HG03439 (cell line): Measurements from ENCODE around the gene TTC39B.
"Not testable (repeated sequence)": the region's sequence is repeated elsewhere in the genome, so short reads cannot be mapped to it uniquely, and the experiment has no call there.

ENCODE experiments used
- ATAC-seq: cut with Tn5 transposase; IDR thresholded peaks from one replicate; pipeline ENCODE4 v1.9.1; 2021; ENCODE audit warnings: mild to moderate bottlenecking, moderate library complexity; ENCODE audit not compliant: unreplicated experiment

TTC39B gene

DNA sequence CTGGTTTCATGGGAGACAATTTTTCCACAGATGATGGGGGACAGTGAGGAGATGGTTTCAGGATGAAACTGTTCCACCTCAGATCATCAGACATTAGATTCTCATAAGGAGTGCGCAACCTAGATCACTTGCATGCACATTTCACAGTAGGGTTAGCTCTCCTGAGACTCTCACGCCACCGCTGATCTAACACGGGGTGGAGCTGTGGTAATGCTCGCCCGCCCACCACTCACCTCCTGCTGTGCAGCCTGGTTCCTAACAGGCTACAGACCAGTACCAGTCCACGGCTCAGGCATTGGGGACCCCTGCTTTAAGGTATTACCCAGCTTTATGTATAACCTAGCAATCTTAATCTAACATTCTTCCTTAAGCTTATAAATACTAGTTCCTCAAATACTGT is 35.6 kb downstream of the TTC39B start:
- ATAC-seq = no peak

DNA sequence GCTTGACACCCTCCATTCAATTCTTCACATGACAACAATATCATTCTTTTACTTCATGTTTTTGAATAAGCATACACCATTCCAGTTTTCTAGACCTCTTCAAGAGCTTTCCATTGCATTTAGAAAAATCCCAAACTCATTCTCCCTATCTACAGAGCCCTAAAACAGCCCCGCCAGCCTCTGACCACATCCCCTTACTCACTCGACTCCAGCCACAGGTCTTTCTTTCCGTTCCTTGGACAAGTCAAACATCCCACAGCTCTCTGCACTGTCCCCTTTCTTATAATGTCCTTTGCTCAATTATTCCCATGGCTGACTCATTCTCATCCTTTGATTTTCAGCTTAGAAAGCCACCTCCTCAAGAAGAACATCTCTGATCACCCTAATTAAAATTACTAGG is 38.2 kb downstream of the TTC39B start:
- no peak for ATAC-seq

DNA sequence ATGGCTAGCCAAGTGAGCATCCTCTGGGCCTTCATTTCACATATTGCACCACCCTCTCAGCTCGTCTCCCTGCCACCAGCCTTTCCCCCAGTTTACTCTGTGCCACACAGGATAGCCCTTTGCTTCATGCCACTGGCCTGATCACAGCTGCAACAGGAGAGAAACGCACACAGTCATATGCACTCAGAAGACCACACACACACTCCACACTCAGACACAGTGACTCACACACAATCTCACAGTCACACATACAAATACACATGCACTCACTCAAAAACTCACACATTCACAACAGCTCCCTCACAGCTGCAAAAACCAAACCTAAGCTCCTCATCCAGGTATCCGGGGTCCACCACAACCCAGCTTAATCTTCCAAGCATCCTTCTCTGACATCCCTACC is 38.7 kb downstream of the TTC39B start:
- no peak for ATAC-seq

DNA sequence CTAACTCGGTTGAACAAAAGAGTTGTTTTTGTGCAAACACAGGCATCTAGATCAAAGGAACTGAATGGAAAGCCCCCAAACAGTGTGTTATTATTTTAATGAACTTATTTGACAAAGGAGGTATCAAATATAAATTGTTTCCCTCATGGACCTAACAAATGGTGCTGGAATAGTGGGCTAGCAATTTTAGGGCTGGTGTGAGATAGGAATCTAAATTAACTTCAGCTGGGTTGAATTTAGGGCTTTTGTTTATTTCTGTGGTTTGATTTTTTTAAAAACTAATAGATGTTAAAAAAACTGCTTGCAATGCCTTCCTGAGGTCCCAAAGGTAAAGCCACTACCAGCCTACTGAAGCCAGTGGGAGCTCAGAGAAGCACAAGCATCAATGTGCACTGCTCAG is 42.1 kb downstream of the TTC39B start:
- no peak for ATAC-seq

DNA sequence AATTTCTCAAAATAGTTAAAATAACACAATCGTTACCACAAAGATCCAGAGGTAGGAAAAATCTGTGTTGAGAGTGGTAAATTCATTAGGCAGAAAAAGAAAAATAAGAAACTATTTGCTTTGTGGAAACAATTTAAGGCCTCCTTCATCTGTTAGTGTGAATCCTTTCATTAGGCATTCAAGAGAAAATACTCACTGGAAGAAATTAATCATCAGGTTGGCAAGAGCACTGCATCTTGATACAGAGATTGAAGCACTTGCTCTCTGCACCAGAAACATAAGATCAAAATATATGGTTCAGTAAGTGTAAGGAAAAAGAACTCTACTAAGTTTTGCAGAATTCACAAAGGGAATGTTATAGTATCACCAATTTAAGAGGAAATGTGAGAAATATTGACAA is 44.4 kb downstream of the TTC39B start:
- no peak for ATAC-seq

GRCh38 chr9:15256426-15256825 is 50.6 kb downstream of the TTC39B start:
- no peak for ATAC-seq

- no peak for ATAC-seq
Measured at GRCh38 chr9:15253786-15254185, 53.2 kb downstream of the TTC39B start.

DNA sequence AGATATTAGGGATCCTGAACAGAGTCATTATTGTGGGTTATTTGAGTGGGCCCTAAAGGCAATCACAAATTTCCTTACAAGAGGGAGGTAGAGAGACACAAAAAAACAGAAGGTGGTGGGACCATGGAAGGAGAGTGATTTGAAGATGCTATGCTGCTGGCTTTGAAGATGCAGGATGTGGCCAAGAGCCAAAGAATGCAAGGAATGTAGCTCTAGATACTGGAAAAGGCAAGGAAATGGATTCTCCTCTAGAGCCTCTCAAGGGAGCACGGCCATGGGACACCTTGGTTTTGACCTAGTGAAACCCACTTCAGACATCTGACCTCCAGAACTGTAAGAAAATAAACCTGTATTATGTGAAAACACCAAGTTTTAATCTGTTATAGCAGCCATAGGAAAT is 53.8 kb downstream of the TTC39B start:
- ATAC-seq = no peak

- no peak for ATAC-seq
Measured at GRCh38 chr9:15249981-15250380, 57.0 kb downstream of the TTC39B start.

- no peak for ATAC-seq
Measured at GRCh38 chr9:15249042-15249818, 57.8 kb downstream of the TTC39B start.

DNA sequence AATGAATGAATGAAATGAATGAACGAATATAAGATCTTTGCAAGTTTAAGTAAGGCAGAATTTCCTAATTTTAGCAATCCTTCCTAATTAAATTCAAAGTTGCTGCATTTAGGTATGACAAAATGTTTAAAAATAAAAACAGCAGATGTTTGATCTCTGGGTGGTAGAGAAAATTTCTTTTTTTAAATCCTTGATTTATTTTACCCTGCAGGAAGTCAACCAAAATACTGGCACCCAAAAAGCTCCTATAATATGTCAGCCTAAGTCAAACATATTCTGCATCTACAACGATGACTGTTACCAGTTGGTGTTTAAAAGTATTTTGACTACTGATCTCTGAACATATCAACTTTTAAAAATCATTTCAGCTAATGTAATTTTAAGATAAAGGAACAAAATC is 58.4 kb downstream of the TTC39B start:
- no peak for ATAC-seq

DNA sequence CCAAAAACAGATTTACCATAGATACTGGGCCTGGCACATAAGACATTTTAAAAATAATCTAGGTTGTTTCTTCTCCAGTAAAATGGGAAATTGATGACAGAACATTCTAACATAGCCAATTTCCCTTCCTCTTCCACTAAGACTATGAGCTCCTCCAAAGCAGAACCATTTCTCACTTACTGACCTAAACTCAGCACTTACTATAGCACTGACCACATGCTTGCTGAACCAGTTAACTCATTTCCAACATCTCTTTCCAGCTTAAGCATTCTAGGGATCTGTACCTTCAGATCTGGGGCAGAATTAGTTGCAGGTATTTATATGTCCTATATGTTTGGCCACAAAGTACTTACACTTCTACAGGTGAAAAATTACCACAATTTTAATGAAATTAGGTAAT is 58.9 kb downstream of the TTC39B start:
- ATAC-seq = no peak

GRCh38 chr9:15246708-15247107 is 60.3 kb downstream of the TTC39B start:
- no peak for ATAC-seq

- no peak for ATAC-seq
Measured at GRCh38 chr9:15246243-15246642, 60.8 kb downstream of the TTC39B start.

DNA sequence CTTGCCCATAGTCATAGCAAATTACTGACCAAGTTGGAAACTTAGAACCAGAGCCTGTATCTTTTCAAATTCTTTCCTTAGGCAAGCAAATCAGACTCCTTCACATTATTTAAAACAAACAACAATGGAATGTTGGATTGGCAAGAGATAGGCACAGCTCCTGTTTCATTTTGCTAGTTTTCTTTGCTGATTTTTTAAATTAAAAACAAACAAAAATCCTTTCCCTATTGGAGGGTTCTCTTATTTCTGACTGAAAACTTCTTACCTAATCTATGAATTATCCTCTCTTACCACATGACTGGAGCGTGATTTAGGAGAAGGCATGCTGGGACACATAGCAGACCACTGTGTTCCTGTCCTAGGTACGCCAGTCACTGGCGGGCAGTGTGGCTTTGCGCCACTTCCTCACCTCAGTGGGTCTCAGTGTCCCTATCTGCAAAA is 63.0 kb downstream of the TTC39B start:
- no peak for ATAC-seq

DNA sequence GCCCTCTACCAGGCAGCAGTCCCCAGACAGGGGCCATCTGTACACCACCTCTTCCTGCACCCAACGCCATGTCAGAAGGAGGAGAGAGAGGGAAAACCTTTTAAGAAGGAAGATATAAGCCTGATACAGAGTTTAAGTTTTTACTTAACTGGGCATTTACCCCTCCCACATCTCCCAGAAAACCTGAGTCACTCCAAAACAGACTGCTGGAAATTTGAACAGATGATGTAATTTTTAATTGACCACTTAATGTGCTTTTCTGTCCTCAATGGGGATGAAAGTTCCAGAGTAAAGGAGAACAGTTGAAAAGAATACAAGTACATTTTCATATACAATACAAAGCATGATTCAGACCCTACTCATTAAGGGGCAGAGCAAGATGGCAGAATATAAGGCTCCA is 63.9 kb downstream of the TTC39B start:
- no peak for ATAC-seq

DNA sequence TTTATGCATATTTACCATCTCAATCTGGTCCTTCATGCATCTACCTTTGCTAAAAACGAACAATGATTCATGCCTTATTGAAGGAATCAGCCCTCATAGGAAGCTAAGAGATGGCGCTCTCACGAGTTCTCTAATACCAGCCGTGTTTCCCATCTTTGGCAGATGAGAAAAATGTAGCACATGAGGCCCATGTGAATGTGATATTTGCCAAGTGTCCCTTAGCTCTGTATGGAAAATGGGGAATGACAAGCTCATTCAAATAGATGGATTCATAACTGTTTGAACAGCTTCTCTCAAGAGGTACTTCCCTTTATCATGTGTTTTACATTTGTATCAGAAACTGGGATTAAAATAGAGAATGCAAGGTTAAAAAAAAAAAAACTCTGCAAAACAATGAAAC is 66.1 kb downstream of the TTC39B start:
- no peak for ATAC-seq

DNA sequence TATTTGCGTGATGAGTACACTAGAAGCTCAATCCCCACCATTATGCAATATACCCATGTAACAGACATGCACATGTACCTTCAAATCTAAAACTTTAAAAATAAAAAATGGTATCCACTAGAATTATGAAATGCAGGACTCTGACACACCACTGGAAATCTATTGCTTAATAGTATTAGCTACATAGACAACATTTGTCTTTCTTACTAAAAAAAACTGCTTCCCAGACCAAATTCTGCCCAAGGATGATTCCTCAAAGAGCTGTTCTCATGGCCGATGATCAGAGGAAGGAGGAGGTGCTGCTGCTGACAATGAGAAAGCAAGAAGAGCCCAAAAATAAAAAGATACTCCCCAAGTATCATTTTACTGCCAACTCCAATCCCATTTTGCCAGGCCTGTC is 67.2 kb downstream of the TTC39B start:
- no peak for ATAC-seq

DNA sequence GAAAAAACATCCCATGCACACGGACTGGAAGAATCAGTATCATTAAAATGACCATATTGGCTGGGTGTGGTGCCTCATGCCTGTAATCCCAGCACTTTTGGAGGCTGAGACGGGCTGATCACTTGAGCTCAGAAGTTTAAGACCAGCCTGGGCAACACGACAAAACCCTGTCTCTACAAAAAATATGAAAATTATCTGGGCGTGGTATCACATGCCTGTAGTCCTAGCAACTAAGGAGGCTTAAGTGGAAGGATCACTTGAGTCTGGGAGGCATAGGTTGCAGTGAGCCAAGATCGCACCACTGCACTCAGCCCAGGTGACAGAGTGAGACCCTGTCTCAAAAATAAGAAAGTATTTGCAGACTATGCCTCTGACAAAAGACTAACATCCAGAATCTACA is 68.4 kb downstream of the TTC39B start:
- ATAC-seq = no peak

DNA sequence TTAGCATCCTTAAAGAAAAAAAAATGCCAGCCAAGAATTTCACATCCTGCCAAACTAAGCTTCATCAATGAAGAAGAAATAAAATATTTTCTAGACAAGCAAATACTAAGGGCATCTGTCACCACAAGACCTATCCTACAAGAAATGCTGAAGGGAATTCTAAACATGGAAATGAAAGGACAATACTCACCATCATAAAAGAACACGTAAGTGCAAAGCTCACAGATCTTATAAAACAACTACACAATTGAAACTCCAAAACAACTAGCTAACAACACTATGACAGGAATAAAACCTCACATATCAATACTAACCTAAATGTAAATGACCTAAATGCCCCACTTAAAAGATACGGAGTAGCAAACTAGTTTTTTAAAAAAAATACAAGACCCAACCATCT is 71.4 kb downstream of the TTC39B start:
- no peak for ATAC-seq

GRCh38 chr9:15233941-15234490 is 73.0 kb downstream of the TTC39B start:
- ATAC-seq = not testable (repeated sequence)

DNA sequence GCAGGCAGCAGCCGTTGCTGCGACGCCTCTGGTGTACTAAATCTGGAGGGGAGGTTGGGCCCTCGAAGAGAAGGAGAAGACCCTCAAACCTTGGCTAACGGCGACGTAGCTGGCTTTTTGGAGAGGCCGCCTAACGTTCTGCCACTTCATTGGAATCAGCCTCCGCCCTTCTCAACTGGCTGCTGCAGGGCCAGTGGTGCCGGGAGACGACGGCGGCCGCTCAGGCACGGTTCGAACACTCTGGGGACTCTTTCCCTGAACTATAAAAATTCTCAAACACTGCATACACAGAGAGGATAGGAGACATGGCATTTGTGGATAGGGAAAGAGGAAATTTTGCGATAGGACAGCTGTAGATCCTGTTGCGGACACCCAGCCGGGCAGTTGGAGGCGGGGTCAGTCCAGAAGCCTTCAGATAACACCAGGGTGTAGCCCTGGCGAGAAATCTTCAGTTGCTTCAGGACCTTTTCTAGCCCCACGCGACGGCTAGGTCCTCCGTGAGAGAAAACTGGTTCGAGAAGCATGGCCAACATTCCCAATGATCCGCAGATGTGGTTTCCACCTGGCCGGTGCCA is 74.2 kb downstream of the TTC39B start:
- not testable (repeated sequence) for ATAC-seq
